ENCODE measurements around the gene PLLP.

- TF ChIP-seq EP300 (IDR thresholded peaks at IDR 0.05) (no peak), CTCF (IDR thresholded peaks at IDR 0.05) (no peak)
These were observed 22.3 kb upstream of the PLLP start for GRCh38 chr16:57306676-57307341.
